DMS 273 treated with DMSO at 0.1 percent for 48 hours (cell line): ENCODE results near the gene SOCS3.

Experiments
- DNase-seq: peaks from one replicate; lab custom pipeline; 2025; lab: John Stamatoyannopoulos, UW

Gene SOCS3

DNA sequence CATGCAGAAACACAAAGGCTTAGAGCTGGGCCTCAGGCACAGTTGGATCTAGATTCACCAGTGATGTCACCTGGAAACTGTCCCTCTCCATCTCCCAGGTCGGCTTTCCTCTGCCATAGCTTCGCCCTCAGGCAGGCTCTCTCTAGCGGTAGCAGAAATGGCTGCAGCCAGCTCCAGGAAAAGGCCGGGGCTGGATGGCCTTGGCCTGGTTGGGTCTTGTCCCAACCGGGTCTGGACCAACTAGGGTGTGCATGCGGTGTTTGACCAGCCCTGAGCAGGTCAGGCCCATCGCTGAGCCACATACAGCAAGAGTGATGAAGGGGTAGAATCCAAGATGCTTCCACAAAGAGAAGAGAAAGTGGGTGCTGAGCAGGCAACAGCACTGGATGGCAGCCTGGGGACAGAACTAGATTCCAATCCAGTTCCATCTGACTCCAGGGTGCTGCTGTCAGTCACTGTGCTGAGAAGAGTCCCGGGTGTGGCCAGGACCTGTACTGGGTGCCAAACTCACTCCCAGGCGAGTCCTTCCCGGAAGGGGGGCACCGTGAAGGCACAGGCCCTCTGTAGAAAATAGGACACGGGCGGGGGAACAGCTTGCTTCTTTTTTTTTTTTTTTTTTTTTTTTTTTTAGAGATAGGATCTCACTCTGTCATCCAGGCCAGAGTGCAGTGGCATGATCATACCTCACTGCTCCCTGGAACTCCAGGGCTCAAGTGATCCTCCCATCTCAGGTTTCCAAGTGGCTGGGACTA, 51.8 kb downstream of the SOCS3 start:
- no peak for DNase-seq

- no peak for DNase-seq
Observed at GRCh38 chr17:78306913-78307312, 53.0 kb downstream of the SOCS3 start.
